Right ventricle myocardium inferior (tissue), 1 donor: ENCODE data around the gene TMOD1. TPM values are rescaled to one million over a fixed set of nuclear protein-coding genes. Genes with fewer than 3 reads are reported as not detected.

ENCODE experiments used
- ATAC-seq: fragments of 200-7000 bp; cut with Tn5 transposase; one replicate; pipeline ENCODE4 v1.9.1; 2020; ENCODE audit warnings: mild to moderate bottlenecking, moderate library complexity
- DNase-seq: peaks from one replicate; pipeline ENCODE4 v3.0.0; 2021; ENCODE audit errors: missing footprints
- intact Hi-C: fragments of 100-400 bp; cut with DNase I; formaldehyde crosslinking; loops from one replicate; pipeline ENCODE4 v1.11.0; 2022
- total RNA-seq: library from RNA; stranded (reverse); fragmentation: NEBNext Ultra II Directional; extraction: Animal tissue kit (Norgen Biotek cat#: 25700); gene quantifications from one replicate; pipeline ENCODE4 v1.2.1, GENCODE V29; 2021
- donor health status: DM: no; HTN: yes; CAD: no; lungs with severe emphysema.

The TMOD1 gene
- total RNA-seq, 1 donor from 2014 or later = 192 TPM

- DNase-seq (no peak), ATAC-seq (no peak)
- intact Hi-C loops = loop anchor here (2.0 to 10.0 kb wide), 4 partner anchors 35 to 777 kb away; partner anchors contain the start of genes ANP32B and TRMO
Measured at GRCh38 chr9:97633859-97634490, 132.5 kb downstream of the TMOD1 start.

DNA sequence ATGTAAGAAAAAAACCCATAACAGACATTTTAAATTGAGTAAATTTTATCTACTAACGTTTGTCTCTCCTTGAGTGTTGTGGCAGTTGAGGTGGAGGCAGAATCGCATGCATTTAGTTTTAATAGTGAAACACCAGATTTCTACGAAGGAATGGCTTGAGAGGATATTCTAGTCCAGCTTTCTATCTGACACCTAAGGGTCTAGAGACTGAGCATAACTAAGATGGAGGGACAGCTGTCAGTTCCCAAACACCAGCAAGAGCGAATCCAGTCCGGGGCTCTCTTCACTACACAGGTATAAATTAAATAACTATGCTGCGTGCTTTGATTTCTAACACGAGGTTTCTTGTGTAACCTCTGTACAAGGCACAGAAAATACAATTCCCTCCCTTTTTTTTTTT, 133.6 kb downstream of the TMOD1 start:
- intact Hi-C loops = loop anchor here (10.0 kb wide), 1 partner anchor 350 kb away; the partner anchor contains the start of gene ANP32B
- no peak for DNase-seq
- ATAC-seq = no peak

DNA sequence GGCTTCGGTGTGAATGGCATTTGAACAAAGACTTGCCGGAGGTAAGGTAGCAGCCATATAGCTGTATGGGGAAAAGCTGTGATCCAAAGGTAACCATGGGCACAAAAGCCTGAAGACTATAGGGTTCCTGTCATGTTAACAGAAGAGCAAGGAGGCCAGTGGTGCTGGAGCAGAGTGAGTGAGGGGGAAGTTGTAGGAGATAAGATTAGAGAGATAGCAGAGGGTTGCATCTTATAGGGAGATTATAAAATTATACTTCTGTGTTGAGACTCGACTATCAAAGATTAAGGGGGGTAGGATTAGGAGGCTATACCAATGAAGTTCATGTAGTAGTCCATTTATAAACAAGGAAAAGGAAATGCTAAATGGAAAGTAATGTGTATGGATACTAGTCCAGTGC, 135.4 kb downstream of the TMOD1 start:
- intact Hi-C loops = loop anchor here (10.0 kb wide), 1 partner anchor 348 kb away; the partner anchor contains the start of gene ANP32B

DNA sequence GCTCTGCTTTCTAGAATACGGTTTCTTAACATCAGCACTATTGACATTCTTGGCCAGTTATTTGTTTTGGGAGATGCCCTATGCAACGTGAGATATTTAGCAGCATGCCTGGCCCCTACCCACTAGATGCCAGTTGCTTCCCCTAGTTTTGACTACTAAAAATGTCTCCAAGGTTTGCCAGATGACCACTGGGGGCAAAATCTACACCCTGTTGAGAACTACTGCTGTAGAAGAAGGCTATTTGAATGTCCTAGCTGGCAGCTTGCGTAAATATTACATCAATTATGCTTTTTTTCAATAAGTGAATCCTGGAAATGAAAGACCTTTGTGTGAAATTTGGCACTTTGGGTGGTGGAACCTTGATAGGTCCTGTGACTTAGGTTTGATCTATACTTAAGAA, 137.2 kb downstream of the TMOD1 start:
- no peak for ATAC-seq
- intact Hi-C loops = loop anchor here (10.0 kb wide), 1 partner anchor 346 kb away; the partner anchor contains the start of gene ANP32B

More for the DNA sequence above, 135.4 kb downstream of the TMOD1 start:
- no peak for ATAC-seq
- DNase-seq = no peak

GRCh38 chr9:97640325-97640724, 138.9 kb downstream of the TMOD1 start:
- intact Hi-C loops = no loop called here
- ATAC-seq (no peak), DNase-seq (no peak)

More for the DNA sequence above, 137.2 kb downstream of the TMOD1 start:
- DNase-seq = no peak

- ATAC-seq (no peak), DNase-seq (no peak)
- intact Hi-C loops = no loop called here
Measured at GRCh38 chr9:97645720-97646119, 144.3 kb downstream of the TMOD1 start.

DNA sequence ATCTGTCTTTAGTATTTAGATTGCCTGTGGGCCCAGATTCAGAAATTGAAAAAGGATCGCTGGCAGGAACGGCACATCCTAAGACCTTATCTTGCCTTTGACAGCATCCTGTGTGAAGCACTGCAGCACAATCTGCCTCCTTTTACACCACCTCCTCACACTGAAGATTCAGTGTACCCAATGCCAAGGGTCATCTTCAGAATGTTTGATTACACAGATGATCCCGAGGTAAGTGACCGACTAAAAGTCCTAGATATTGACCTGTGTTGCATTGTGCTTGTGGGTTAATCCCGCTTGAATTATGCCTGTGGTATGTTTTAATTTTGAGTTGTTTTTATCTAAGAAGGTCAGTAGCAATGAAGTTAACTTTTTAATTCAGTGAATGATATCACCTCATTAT, 146.5 kb downstream of the TMOD1 start:
- intact Hi-C loops = no loop called here
- ATAC-seq = no peak
- no peak for DNase-seq

Other genes starting within 250 kb of the TMOD1 start
- 1.7 TPM for gene CCDC180, start 194.0 kb upstream of the TMOD1 start, total RNA-seq
- gene TDRD7, start 89.6 kb upstream of the TMOD1 start, total RNA-seq = 8.7 TPM
- 24.8 TPM for gene TSTD2, start 131.7 kb downstream of the TMOD1 start, total RNA-seq
- gene NCBP1, start 132.2 kb downstream of the TMOD1 start, total RNA-seq = 20.0 TPM
- 6.4 TPM for gene XPA, start 195.7 kb downstream of the TMOD1 start, total RNA-seq